ENCODE measurements around the gene VAC14. TPM values are rescaled to one million over a fixed set of nuclear protein-coding genes. Genes with fewer than 3 reads are reported as not detected.

Gene VAC14
- polyA plus RNA-seq, 1 of the 3 experiments (the other 2 are of a cell fraction), result 33.2 TPM

GRCh38 chr16:70741783-70742125 is 59.2 kb downstream of the VAC14 start:
- Histone ChIP-seq H3K9me2 (no peaks in the 10 kb centered on the region), H3K27me3 (ENCODE audit: insufficient read depth) (no peaks in the 10 kb centered on the region), H3K79me2 (ENCODE audit: insufficient read depth) (no peaks in the 10 kb centered on the region), H4K20me1 (ENCODE audit: insufficient read depth) (no peaks in the 10 kb centered on the region), H3K9ac (no peak overlapping the region), H3K36me3 (replicated peaks in 1 of 2; ENCODE audit: control insufficient read depth in 1 of 2, insufficient read depth in 2 of 2, low read length in 1 of 2) (peaks cover 8% of the 10 kb centered on the region in 2 experiments), H2AFZ (ENCODE audit: low read depth) (no peak overlapping the region), H3K4me2 (no peak overlapping the region), H3K4me3 (ENCODE audit: low read depth in 2 of 2, low read length in 1 of 2) (no peak overlapping the region), H3F3A (replicated peaks; ENCODE audit: insufficient read depth) (peaks cover 12% of the 10 kb centered on the region), H3K27ac (ENCODE audit: low read depth in 2 of 2, low read length in 1 of 2) (peak overlapping the region in 1 of 2 experiments; percentile 70; a peak in 1 of 4 replicates), H3K4me1 (ENCODE audit: control insufficient read depth in 1 of 2, insufficient read depth in 2 of 2, low read depth in 1 of 2, low read length in 1 of 2) (peaks cover 31 to 60% of the 10 kb centered on the region in 2 experiments), H3K9me3 (no peaks in the 10 kb centered on the region)
- ChIA-PET CTCF (interaction anchor here (0.7 to 0.8 kb wide), 2 partner anchors 29 to 30 kb away, joined by 3 read pairs; no protein-coding TSS in a partner anchor), POLR2A (no interaction called here)
- no peak for DNase-seq
- 100% methylated on average over 9 of the region's 9 CpGs for WGBS (ENCODE audit: low lambda C conversion rate)
- no peak for TF ChIP-seq POLR2AphosphoS5 (IDR thresholded peaks at IDR 0.05; ENCODE audit: low read depth, low read length)
- no peak for TF ChIP-seq RXRA (IDR thresholded peaks at IDR 0.05; ENCODE audit: borderline replicate concordance, low read depth)
- no peak for TF ChIP-seq ZBTB33 (IDR thresholded peaks at IDR 0.05; ENCODE audit: borderline replicate concordance, low read depth)
- TF ChIP-seq IRF3 (IDR thresholded peaks at IDR 0.05; ENCODE audit: low read depth, low read length), result no peak
- TF ChIP-seq FOXJ3 (CRISPR knock-in tag; IDR thresholded peaks at IDR 0.05), result no peak
- TF ChIP-seq REST (IDR thresholded peaks at IDR 0.05; ENCODE audit: low read depth, low read length), result no peak
- no peak for TF ChIP-seq TEAD4 (IDR thresholded peaks at IDR 0.05; ENCODE audit: borderline replicate concordance, insufficient read depth)
- TF ChIP-seq EP300 (IDR thresholded peaks at IDR 0.05; ENCODE audit: borderline replicate concordance in 1 of 2, low read depth in 1 of 2, low read length in 1 of 2), result no peak
- no peak for TF ChIP-seq USF2 (IDR thresholded peaks at IDR 0.05; ENCODE audit: borderline replicate concordance, low read depth, low read length)
- TF ChIP-seq FOXM1 (IDR thresholded peaks at IDR 0.05; ENCODE audit: low read depth), result no peak
- no peak for TF ChIP-seq ELF1 (IDR thresholded peaks at IDR 0.05)
- TF ChIP-seq YY1 (IDR thresholded peaks at IDR 0.05; ENCODE audit: low read depth), result no peak
- TF ChIP-seq RFX5 (IDR thresholded peaks at IDR 0.05; ENCODE audit: low read length), result no peak
- no peak for TF ChIP-seq RCOR1 (IDR thresholded peaks at IDR 0.05; ENCODE audit: low read length)
- TF ChIP-seq JUND (IDR thresholded peaks at IDR 0.05), result no peak
- TF ChIP-seq NFIC (IDR thresholded peaks at IDR 0.05; ENCODE audit: borderline replicate concordance), result no peak
- TF ChIP-seq TAF1 (IDR thresholded peaks at IDR 0.05; ENCODE audit: borderline replicate concordance, low read depth, low read length), result no peak

All from SK-N-SH (cell line).